Measurements from ENCODE around the gene CCDC88B. TPM values are rescaled to one million over a fixed set of nuclear protein-coding genes. Genes with fewer than 3 reads are reported as not detected.

Gene CCDC88B
- total RNA-seq, 1 experiment from 2014 or later, result 11.2 TPM

DNA sequence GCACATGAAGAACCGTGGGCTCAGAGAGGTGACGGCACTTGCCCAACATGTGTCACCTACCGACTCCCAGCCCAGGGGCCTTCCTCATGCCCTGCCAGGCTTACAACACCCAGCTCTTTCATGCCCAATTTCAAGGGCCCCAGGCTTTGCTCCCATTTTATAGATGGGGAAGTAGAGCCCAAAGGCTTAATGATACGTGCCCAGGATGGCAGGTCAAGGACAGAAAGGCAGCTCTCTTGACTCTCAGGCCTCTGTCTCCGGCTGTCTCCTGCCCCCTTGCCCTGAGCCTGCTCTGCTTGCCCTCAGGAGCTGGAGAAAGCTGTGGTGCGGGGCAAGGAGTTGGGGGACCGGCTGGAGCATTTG, 9.0 kb downstream of the CCDC88B start:
- no peak overlapping the region; a peak in 1 of 7 replicates for H3K27ac Mint-ChIP-seq
- H3K79me2 ChIP-seq (ENCODE audit: insufficient read depth, low read length), result no peaks in the 10 kb centered on the region
- H2BK15ac ChIP-seq (ENCODE audit: low read depth, low read length), result no peak overlapping the region
- no peak overlapping the region for H3K9ac ChIP-seq (ENCODE audit: extremely low read depth, insufficient read length, low read length)
- H3K4ac ChIP-seq (ENCODE audit: low read depth, low read length), result no peak overlapping the region
- H2AK5ac ChIP-seq (ENCODE audit: insufficient read length, low read length), result no peak overlapping the region
- no peak overlapping the region for H2BK120ac ChIP-seq (ENCODE audit: low read depth, low read length, poor library complexity, severe bottlenecking)
- H3T11ph ChIP-seq (ENCODE audit: low read length), result no peak overlapping the region
- no peak overlapping the region for H3K14ac ChIP-seq (ENCODE audit: insufficient read depth, low read length)
- no peak overlapping the region for H4K5ac ChIP-seq (ENCODE audit: insufficient read length, low read depth, low read length)
- no CpG with 5 or more reads among the region's 7 CpGs for WGBS (ENCODE audit: extremely low coverage, insufficient read length, low lambda C conversion rate)
- no peaks in the 10 kb centered on the region for H3K23me2 ChIP-seq (ENCODE audit: insufficient read length, low read depth, low read length, poor library complexity, severe bottlenecking)
- H3K4me3 Mint-ChIP-seq, result no peak overlapping the region; a peak in 1 of 5 replicates
- no peak overlapping the region for H3K56ac ChIP-seq (ENCODE audit: insufficient read length, low read depth, low read length)
- H3K27ac ChIP-seq (ENCODE audit: insufficient read length, low read depth, low read length), result no peak overlapping the region
- H4K8ac ChIP-seq (replicated peaks; ENCODE audit: insufficient read length, low read depth, low read length), result no peak overlapping the region
- H2BK5ac ChIP-seq (ENCODE audit: insufficient read length, low read length), result no peak overlapping the region
- no peaks in the 10 kb centered on the region for H3K9me3 Mint-ChIP-seq
- no peak overlapping the region for H2AFZ ChIP-seq (ENCODE audit: low read length)
- TF ChIP-seq, protein P1, sequence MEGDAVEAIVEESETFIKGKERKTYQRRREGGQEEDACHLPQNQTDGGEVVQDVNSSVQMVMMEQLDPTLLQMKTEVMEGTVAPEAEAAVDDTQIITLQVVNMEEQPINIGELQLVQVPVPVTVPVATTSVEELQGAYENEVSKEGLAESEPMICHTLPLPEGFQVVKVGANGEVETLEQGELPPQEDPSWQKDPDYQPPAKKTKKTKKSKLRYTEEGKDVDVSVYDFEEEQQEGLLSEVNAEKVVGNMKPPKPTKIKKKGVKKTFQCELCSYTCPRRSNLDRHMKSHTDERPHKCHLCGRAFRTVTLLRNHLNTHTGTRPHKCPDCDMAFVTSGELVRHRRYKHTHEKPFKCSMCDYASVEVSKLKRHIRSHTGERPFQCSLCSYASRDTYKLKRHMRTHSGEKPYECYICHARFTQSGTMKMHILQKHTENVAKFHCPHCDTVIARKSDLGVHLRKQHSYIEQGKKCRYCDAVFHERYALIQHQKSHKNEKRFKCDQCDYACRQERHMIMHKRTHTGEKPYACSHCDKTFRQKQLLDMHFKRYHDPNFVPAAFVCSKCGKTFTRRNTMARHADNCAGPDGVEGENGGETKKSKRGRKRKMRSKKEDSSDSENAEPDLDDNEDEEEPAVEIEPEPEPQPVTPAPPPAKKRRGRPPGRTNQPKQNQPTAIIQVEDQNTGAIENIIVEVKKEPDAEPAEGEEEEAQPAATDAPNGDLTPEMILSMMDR (conservative IDR thresholded peaks at IDR 0.05), result no peak
- H3K36me3 Mint-ChIP-seq (ENCODE audit: insufficient read depth in 1 of 3, low read depth in 3 of 3), result peaks cover 0 to 2% (median 0%) of the 10 kb centered on the region in 3 experiments; a peak in 1 of 7 replicates
- H3K4me1 ChIP-seq (ENCODE audit: insufficient read depth, low read length), result peaks cover 2% of the 10 kb centered on the region; the same call in 1 of the 2 replicates
- H3K18ac ChIP-seq (ENCODE audit: insufficient read length, low read depth, low read length), result no peak overlapping the region
- H2BK20ac ChIP-seq (ENCODE audit: low read depth, low read length, poor library complexity, severe bottlenecking), result no peak overlapping the region
- no peaks in the 10 kb centered on the region for H3K27me3 ChIP-seq (ENCODE audit: insufficient read depth, low read length)
- no peak overlapping the region for H4K91ac ChIP-seq (ENCODE audit: insufficient read length, low read depth, low read length)
- H2BK12ac ChIP-seq (ENCODE audit: insufficient read length, low read depth, low read length), result no peak overlapping the region
- no peaks in the 10 kb centered on the region for H4K20me1 ChIP-seq (ENCODE audit: control insufficient read depth, insufficient read depth, insufficient read length)
- DNase-seq, result no peak
- no peaks in the 10 kb centered on the region for H3K9me3 ChIP-seq (ENCODE audit: control insufficient read depth, low read depth, low read length)
- no peak overlapping the region for H3K4me2 ChIP-seq (ENCODE audit: insufficient read depth, insufficient read length, low read length)
- H3K79me1 ChIP-seq (ENCODE audit: insufficient read depth, low read depth, low read length, poor library complexity, severe bottlenecking), result no peaks in the 10 kb centered on the region
- peaks cover 2 to 11% of the 10 kb centered on the region in 2 experiments; a peak in 3 of 4 replicates for H3K4me1 Mint-ChIP-seq
- H3K23ac ChIP-seq (ENCODE audit: insufficient read length, low read depth, low read length), result no peak overlapping the region
- peaks cover 1% of the 10 kb centered on the region; the same call in 1 of the 2 replicates for H3K27me3 Mint-ChIP-seq (ENCODE audit: low read depth)

Measured in H9 (cell line).